HG02759 (cell line): ENCODE results near the gene IL36G.

Source experiments
- ATAC-seq: cut with Tn5 transposase; IDR thresholded peaks from one replicate; pipeline ENCODE4 v1.9.1; 2021; ENCODE audit warnings: mild to moderate bottlenecking, moderate library complexity; ENCODE audit not compliant: unreplicated experiment

Gene IL36G

DNA sequence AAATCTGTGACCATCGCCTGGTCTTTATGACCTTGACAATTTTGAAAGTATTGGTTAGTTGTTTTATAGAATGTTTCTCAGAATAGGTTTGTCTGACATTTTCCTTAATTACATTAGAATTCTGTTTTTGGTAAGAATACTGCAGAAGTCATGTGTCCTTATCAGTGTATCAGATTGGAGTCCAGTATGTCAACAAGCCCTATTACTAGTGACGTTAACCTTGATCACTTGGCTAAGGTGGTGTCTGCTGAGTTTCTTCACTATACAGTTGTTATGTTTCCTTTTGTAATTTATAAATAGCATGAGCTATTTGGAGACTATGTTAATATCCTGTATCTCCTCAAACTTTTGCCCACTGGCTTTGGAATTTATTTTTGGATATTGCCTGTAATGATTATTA lies 10.8 kb upstream of the IL36G start:
- no peak for ATAC-seq

DNA sequence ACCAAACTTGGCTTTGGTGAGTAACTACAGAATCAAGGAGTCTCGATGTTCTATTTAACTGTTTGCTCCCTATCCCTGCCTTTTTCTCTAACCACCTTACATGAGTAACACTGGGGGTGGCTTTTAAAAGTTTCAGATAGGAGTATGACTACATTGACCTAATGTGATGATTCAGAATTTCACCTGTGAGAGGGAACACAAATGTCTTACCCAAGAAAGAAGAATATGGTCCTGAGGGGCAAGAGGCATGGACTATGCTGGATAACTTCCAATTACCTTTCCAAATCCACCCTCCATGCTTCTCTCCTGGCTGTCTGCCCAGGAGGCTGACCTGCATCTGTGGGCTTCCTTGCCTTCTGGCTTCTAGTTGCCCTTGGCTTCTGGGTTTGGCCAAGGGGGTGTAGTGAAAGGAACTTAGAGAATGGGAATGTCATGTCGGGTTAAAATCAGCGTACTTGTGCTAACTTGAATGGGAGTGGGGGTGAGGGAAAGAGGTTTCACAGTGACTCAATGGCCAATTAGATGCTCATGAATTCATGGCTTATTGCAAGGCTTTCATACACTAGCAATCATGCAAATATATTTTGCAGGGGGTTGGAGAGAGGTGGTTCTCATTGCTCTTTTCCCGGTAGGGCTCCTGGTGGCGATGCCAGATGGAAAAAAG lies 5.3 kb upstream of the IL36G start:
- ATAC-seq, result no peak

DNA sequence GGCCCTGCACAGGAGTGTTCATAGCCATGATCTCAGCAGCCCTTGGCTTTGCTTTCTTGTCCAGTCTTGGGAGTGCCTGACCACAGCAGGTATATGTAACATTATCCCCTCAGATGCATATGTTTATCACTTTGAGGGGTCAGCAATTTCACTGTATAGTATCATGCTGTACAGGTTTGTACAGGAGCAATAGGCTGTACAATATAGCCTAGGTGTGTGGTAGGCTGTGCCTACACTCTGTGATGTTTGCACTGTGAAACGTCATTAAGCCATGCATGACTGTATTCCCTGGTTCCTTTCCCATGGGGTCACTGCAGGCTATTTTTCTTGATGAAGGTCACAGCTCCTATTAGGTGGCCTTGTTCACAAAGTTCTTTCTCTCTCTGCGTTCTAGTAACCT lies 4.7 kb upstream of the IL36G start:
- no peak for ATAC-seq

DNA sequence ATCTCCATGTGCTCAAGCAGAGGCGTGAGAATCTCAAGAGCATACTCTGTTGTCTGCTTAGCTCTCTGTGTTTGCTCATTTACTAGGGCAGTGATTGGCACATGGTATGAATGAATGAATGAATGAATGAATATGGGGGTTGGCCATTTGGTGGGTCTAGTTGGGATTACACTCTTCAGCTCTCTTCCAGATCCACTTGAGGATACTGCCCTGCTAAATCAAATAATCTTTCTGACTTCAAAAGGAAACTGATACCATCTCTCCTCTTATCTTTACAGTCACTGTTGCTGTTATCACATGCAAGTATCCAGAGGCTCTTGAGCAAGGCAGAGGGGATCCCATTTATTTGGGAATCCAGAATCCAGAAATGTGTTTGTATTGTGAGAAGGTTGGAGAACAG lies 1.9 kb downstream of the IL36G start:
- no peak for ATAC-seq

DNA sequence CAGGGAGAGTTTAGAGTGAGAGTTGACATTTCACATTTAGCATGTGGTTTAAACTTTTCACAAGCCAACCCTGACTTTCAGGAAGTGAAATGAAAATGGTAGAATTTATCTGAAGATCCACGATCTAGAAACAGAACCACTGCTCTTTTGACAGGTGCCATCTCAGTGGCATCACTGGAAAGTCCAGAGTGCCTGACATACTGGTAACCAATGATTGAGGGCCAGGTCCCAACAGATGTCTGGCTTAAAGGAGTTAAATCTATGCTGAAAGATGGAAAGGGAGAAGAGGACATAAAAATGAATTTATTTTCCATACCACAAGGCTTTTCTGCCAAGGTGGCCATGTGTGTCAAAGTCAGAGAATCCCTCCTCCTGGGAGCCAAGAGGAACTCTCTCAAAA lies 2.7 kb downstream of the IL36G start:
- ATAC-seq, result no peak

DNA sequence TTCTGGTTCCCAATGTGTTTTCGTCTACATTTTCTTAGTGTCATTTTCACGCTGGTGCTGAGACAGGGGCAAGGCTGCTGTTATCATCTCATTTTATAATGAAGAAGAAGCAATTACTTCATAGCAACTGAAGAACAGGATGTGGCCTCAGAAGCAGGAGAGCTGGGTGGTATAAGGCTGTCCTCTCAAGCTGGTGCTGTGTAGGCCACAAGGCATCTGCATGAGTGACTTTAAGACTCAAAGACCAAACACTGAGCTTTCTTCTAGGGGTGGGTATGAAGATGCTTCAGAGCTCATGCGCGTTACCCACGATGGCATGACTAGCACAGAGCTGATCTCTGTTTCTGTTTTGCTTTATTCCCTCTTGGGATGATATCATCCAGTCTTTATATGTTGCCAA lies 7.3 kb downstream of the IL36G start:
- no peak for ATAC-seq

DNA sequence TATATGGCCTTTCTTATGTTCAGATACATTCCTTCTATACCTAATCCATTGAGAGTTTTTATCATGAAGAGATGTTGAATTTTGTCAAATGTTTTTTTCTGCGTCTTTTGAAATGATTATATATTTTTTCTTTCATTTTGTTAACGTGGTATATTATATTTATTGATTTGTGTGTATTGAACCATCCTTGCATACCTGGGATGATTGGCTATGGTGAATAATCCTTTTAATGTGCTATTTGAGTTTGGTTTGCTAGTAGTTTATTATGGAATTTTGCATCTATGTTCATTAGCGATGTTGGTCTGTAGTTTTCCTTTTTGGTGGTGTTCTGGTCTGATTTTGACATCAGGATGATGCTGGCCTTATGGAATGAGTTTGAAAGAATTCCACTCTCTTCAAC lies 11.8 kb downstream of the IL36G start:
- no peak for ATAC-seq

DNA sequence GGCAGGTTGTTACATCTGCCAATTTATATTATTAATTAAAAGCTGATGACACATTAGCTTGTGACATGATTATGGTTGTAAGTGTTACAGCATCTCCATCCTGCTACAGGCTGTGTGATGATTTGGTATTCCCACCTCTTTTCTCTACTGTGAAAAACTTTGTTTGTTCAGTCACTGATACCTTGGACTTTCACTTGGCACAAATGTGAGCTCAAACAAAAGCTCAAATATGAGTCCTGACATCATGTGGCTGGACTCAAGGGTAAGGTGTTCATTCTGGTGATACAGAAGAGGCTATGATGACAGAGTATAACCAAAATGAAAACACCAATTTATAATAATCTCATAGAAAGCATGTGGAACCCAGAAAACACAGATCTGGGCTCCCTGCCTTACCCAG lies 16.0 kb downstream of the IL36G start:
- ATAC-seq, result no peak

DNA sequence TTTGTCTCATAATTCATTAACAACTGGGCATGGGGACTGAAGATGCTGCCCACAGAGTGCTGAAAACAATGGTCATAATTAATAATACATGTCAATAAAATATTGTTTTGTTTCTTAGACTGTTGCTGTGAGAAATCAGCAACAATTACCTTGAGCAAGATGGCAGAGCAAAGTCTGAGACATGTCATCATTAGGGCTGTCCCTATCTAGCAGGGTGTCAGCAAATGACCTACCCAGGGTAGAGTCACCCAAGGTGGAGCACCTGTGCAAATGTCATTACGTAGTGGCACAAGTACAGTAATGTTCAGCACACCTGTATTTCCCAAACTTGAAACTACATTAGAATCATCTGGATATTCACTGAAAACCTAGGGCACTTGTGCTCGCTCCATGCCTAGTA lies 16.8 kb downstream of the IL36G start:
- no peak for ATAC-seq

DNA sequence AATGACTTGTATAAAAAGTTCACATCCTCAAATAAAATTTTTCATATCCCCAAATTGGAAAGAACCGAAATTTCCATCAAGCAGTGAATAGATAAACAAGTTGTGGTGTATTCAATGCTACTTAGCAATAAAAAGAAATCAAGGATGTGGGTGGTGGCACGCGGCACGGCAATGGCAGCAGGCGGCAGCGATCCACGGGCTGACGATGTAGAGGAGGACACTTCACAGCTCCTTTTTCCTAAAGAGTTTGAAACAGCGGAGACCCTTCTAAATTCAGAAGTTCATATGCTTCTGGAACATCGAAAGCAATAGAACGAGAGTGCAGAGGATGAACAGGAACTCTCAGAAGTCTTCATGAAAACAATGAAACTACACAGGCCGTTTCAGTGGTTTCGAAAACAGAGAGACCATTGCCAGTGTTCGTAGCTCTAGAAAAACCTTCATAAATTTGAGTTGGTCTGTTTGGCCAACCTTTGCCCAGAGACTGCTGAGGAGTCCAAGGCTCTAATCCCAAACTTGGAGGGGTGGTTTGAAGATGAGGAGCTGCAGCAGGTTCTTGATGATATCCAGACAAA lies 17.6 kb downstream of the IL36G start:
- no peak for ATAC-seq

DNA sequence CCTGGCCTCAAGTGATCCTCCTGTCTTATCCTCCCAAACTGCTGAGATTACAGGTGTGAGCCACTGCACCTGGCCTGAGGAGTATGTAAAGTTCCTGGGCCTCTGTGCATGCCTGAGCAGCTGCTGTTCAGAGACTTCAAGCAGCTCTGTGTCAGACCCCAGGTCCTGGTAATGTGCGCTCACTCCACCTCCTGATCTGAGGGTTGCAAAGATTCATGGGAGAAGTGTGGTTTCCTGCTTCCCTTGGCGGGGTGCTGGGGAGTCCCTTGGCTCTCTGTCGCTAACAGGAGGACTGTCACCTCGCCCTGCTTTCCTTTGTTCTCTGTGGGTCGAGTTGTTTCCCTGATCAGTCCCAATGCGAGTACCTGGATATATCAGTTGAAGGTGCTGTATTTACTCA lies 18.8 kb downstream of the IL36G start:
- no peak for ATAC-seq

DNA sequence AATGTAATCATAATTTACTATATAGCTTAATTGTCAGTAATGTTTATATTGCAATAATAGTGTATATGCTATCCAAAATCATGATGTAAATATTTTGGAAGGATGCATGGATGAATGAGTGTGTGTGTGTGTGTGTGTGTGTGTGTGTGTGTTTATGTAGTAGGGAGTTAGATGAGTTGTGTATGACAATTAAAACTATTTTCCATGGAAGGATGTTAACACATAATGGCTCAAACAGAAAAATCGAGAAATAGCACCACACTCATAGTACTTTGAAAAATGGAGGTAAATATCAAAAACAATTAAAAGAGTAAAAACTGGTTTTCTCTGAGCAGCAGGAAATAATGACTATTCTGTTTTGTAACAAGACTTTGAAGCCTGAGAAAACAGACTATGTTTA lies 19.3 kb downstream of the IL36G start:
- ATAC-seq, result no peak

DNA sequence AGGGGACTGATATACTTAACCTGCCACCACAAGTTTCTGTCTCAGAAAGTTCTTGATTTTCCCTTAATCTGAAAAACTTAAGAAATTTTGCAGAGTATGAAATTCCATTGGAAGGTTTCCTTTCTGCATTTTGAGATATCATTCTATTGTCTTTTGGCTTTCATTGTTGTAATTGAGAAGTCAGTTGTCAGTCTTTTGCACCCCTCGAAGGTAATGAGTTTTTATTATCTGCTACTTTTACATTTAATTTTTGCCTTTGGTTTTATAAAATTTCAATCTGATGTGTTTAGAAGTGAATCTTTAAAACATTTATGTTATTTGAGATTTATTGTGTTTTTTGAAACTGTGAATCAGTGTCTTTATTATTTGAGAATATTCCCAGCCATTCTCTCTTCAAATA lies 22.6 kb downstream of the IL36G start:
- ATAC-seq, result no peak

DNA sequence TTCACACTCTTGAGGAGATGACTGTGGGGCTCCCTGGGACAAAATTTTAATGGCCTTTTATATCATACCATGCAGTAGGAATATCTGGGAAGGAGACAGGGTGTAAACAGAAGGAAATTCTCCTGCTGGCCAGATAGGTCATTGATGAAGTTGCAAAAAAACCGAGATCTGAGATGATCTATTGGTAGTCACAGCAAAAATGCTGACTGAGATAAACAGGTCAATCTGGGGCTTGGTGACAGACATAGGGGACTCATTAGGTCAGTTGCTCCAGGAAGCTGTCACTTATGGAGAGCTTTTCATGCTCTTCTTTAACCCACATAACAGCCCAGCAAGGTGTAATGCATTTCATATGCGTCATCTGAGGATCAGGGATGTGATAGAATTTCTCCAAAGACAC lies 24.9 kb downstream of the IL36G start:
- ATAC-seq, result no peak

DNA sequence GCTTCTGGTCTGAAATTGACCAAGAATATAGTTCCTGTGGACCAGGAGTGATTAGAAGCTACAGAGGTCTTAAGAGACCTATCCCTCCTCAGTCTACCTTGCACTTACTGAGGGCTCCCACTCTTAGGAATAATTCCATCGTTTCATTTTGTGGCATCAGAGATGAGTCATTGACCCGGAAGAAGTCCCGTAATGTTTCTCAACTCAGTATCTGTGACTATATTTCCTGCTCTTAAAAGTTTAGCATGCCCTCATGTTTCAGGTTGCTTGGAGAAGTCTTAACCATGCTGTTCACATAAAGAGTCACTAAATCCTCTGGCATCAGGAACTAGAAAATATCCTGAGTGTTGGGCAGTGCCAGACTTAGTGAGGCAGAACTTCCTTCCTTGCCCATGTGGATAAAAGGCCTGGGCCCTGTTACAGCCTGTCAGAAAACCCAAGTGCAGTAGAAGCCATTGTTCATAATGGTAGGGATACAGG lies 27.3 kb downstream of the IL36G start, which contains the start of gene IL36A:
IL36A (plus strand) TSS at position 430 of the 480 bp plus-strand sequence. CDS start 413 bp downstream, outside the sequence.
- no peak for ATAC-seq

DNA sequence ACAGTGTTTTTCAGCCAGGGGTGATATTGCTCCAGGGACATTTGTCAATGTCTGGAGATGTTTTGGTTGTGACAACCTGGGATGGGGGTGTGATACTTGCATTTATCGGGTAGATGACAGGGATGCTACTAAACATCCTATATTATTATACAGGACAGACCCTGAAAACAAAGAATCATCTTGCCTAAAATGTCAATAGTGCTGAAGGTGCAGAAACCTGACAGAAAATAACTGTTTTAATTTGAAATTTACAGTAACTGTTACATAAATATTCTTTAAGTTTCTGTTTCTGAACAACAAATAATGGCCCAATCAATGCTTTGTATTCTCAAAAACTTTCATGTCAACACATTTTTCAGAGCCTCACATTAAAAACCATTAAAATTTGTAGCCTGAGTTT lies 29.4 kb downstream of the IL36G start:
- no peak for ATAC-seq

DNA sequence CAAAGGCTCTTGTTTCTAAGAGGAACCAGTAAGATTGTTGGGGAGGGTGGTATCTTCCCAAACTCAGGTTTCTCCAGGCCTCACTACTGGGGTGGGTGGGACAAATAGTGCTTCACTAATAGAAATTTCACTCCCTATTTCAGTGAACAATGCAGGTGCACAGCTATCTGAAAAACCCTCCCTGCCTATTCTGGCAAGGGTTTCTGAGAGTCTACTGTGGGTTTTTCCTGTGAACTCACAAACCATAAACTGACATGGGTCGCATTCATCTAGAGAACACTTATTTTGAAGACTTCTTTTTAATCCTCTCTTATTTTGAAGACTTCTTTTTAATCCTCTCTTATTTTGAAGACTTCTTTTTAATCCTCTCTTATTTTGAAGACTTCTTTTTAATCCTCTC lies 31.8 kb downstream of the IL36G start:
- no peak for ATAC-seq

DNA sequence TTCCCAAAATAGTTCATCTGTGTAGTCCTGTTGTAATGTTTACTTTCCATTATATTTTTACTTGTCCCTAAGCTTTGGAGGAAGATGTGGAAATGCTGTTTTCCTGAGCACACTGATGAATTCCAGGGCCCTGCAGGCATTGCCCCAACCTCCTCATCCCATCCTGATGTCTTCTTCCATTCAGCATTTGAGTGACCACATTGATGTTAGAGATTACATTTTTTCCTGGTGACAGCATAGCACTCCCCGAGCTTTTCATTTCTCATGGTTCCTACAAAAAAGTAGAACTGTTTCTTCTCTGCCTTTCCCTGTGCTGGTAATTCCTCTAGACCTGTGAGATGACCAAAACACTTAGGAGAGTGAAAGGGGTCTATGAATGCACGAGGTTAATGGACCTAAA lies 32.3 kb downstream of the IL36G start:
- ATAC-seq, result no peak

DNA sequence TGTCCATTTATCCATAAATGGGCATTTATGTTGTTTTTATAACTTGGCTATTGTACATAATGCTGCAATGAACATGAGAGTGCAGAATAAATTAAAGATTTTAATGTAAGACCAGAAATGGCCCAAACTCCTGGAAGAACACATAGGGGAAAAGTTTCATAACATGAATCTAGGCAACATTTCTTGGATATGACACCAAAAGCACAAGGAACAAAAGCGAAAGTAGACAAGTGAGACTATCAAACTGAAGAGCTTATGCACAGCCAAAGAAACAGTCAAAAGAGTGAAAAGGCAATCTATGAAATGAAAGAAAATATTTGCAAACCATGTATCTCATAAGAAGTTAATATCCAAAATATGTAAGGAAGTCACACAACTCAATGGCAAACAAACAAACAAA lies 33.3 kb downstream of the IL36G start:
- no peak for ATAC-seq

DNA sequence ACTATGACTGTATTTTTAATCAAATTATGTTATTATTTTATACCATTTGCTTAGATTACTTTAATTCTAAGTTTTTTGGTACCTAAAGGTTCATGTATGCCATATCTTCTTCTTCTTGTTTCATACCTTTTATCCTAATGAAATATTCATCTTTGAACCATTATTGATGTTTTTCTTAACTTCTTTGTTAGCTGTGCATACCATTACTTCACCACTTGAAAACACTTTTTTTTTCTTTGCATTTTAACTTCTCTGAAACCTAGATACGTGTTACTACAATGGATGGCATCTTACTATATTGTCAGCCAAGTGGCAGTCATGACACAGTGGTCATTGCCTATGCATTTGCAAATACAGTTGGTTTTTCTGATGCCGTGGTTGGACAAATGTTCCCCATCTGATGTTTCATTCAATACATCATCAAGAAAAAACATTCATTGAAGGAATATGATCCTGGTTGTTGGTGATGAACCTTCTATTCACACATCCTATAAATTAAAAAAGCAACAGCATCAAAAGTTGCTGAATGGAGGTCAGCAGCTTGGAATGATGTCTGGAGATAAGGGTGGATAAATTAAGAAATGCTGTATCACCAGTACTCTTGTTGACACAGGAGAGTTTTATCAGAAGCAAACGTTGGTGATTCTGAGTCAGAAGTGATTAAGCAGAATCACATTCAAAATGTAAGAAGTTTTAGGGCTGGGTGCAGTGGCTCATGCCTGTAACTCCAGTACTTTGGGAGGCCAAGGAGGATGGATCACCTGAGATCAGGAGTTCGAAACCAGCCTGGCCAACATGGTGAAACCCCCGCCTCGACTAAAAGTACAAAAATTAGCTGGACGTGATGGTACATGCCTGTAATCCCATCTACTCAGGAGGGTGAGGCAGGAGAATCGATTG lies 34.9 kb downstream of the IL36G start:
- ATAC-seq, result no peak

DNA sequence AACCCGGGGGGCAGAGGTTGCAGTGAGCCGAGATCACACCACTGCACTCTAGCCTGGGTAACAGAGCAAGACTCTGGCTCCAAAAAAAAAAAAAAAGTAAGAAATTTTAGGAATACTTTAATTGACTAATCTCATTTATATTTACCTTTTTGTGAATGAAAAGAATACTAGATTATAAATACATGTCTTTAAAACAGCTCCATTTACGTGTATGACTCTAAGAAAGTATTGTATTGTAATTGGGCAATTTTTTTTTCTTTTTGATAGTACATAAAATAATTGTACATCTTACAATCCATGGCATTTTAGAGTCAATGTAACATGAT lies 35.5 kb downstream of the IL36G start:
- no peak for ATAC-seq

DNA sequence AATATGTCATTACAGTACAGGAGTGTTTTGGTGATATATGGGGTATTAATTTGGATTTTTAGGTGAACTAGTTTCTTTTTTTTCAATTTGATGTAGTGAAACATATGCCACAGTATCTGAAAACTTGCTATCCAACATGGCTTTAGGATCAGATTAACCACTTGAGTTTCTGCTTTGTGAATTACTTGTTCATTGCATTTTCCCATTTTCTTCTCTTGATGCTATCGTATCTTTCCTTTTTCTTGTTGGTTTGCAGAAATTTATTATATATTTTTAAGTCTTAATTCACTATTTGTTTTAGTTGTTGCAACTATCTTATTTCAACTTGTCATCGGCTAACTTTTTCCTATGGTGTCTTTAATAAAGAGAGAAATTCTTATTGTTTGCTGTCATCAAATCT lies 36.3 kb downstream of the IL36G start:
- no peak for ATAC-seq
